ENCODE data around the gene FUT8.
"Not testable (repeated sequence)": the region's sequence is repeated elsewhere in the genome, so short reads cannot be mapped to it uniquely, and the experiment has no call there.

The FUT8 gene

GRCh38 chr14:65623759-65624158 is 211.2 kb downstream of the FUT8 start:
- DNase-seq (ENCODE audit: low spot score) = no peak

DNA sequence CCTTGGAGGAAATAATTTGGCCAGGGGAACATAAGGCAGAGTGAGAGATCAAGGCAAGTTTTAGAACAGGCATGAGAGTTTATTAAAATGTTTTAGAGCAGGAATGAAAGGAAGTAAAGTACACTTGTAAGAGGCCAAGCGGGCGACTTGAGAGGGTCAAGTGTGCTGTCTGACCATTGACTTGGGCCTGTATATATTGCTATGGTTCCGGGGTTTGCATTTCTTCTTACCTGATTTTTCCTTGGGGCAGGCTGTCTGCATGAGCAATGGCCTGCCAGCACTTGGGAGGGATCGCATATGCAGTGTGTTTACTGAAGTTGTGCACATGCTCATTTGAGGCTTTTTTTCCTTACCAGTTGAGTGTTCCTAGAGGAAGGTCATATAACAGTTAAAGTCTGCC is 214.8 kb downstream of the FUT8 start:
- no peak for DNase-seq (ENCODE audit: low spot score)

GRCh38 chr14:65628664-65629063 is 216.1 kb downstream of the FUT8 start:
- no peak for DNase-seq (ENCODE audit: low spot score)

DNA sequence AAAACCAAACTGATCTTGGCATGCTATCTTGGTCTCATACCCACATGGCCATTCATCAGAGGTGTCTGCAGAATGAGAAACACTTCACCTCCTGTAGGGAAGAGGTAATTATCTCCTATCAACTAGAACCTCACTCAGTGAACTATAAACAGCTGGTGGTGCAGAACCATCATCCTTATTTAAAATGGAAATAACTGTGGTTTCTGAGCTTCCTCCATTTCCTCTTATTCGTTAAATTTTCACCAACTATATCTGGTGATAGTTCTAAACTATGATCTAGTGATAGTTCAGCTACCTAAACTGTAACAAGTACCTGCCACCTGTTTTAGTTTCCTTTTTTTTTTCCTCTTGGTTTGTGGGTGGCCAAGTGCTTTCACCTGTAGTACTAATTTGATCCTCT is 218.5 kb downstream of the FUT8 start:
- DNase-seq (ENCODE audit: low spot score) = no peak

GRCh38 chr14:65632487-65632886 is 220.0 kb downstream of the FUT8 start:
- DNase-seq (ENCODE audit: low spot score) = no peak

DNA sequence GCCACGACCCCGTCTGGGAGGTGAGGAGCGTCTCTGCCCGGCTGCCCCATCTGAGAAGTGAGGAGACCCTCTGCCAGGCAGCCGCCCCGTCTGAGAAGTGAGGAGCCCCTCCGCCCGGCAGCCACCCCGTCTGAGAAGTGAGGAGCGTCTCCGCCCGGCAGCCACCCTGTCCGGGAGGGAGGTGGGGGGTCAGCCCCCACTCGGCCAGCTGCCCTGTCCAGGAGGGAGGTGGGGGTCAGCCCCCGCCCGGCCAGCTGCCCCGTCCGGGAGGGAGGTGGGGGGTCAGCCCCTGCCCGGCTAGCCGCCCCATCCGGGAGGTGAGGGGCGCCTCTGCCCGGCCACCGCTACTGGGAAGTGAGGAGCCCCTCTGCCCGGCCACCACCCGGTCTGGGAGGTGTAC is 221.1 kb downstream of the FUT8 start:
- not testable (repeated sequence) for DNase-seq (ENCODE audit: low spot score)

GRCh38 chr14:65637780-65638179 is 225.2 kb downstream of the FUT8 start:
- no peak for DNase-seq (ENCODE audit: low spot score)

DNA sequence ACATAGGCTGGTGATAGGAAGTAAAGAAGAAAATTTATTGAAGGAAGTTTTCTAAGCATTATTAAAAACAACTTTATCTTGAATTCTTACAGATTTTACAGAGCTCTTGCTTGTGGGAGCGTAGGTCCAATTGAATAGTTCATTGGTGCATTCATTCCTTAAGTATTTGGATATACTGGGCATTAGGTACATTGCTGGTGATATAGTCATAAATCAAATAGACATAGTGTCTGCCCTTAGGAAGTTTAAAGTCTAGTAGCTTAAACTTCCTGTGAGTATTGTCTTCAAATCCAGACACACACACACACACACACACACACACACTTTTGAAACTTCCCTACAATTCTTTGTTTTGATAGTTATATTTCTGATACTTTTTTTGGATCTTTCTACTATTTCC is 226.7 kb downstream of the FUT8 start:
- DNase-seq (ENCODE audit: low spot score) = no peak

GRCh38 chr14:65650826-65651225 is 238.3 kb downstream of the FUT8 start:
- no peak for DNase-seq (ENCODE audit: low spot score)

DNA sequence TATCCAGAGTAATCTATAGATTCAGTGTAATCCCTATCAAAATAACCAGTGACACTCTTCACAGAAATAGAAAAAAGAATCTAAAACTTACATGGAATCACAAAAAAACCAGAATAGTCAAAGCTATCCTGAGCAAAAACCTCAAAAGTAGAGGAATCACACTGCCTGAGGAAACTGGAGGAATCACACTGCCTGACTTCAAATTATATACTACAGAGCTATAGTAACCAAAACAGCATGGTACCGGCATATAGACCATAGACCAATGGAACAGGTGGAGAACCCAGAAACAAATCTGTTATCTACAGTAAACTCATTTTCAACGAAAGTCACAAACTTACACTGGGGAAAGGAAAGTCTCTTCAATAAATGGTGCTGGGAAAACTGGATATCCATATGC is 244.0 kb downstream of the FUT8 start:
- no peak for DNase-seq (ENCODE audit: low spot score)

- no peak for DNase-seq (ENCODE audit: low spot score)
Observed at GRCh38 chr14:65658202-65658601, 245.7 kb downstream of the FUT8 start.

GRCh38 chr14:65661865-65662264 is 249.3 kb downstream of the FUT8 start:
- no peak for DNase-seq (ENCODE audit: low spot score)

- DNase-seq (ENCODE audit: low spot score) = no peak
Observed at GRCh38 chr14:65664436-65664835, 251.9 kb downstream of the FUT8 start.

DNA sequence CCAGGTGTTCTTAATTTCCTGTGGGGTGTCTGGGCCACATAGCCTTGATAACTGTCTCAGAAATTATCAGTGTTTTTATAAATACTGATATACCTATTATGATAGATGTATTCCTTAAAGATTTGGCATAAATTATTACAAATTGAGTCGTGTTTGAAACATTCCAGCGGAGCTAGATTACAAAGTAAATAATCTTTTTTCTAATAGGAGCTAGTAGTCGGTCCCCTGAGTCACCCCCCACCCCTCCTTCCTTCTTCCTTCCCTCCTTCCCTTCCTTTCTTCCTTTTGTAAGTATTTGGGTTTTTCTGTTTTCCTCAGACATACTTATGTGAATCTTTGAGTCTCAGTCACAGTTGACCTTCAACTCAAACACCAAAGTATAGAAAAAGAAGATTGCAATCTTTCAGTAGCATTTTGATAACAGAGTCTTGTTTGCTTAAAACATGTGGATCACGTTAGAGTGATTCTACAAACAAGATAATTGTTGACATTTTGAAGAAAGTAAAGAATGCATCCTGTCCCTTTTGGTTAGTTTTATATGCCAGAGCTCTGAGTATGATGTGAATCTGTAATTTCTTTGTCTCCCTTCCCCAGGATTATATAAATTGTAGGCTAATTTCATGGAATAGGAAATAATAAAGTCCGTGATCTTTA is 264.0 kb downstream of the FUT8 start:
- no peak for DNase-seq (ENCODE audit: low spot score)

DNA sequence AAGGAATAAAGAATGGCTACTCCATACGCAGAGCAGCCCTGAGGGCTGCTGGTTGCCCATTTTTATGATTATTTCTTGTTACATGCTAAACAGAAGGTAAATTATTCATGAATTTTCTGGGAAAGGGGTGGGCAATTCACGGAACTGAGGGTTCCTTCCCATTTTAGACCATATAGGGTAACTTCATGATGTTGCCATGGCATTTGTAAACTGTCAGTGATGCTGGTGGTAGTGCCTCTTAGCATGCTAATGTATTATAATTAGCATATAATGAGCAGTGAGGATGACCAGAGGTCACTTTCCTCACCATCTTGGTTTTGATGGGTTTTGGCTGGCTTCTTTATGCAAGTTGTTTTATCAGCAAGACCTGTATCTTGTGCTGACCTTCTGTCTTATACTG is 273.0 kb downstream of the FUT8 start:
- no peak for DNase-seq (ENCODE audit: low spot score)

DNA sequence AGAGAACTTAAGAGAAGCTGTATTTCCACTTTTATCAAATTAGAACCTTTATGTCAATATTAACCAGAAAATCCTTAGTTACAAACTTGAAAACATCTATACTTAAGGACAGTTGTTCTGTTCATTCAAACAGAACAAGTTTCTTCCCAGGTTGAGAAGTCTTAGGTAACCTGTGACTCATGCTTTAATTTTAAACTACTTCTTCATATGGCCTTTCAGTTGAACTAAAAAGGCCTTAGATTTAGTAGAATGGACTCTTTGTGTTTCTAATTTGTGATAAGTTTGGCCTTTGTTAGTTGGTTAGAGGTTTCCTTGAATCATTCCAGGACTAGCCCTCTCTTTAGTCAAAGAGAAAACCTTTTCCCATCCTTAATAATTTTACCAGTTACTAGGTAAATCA is 274.2 kb downstream of the FUT8 start:
- DNase-seq (ENCODE audit: low spot score) = no peak

DNA sequence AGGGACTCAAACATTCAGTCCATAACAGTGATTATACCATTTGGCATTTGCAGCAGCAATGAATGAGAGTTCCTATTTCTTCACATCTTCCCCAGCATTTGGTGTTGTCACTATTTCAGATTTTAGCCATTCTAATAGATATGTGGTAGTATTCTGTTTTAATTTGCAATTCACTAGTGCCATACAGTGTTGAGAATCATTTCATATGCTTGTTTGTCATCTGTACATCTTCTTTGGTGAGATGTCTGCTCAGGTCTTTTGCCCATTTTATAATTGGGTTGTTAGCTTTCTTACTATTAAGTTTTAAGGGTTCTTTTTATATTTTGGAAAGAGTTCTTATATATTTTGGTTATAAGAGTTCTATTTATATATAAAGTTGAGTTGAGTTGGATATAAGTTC is 276.5 kb downstream of the FUT8 start:
- no peak for DNase-seq (ENCODE audit: low spot score)

DNA sequence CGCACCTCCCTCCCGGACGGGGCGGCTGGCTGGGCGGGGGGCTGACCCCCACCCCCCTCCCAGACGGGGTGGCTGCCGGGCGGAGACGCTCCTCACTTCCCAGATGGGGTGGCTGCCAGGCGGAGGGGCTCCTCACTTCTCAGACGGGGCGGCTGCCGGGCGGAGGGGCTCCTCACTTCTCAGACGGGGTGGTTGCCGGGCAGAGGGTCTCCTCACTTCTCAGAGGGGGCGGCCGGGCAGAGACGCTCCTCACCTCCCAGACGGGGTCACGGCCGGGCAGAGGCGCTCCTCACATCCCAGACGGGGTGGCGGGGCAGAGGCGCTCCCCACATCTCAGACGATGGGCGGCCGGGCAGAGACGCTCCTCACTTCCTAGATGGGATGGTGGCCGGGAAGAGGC is 280.0 kb downstream of the FUT8 start:
- not testable (repeated sequence) for DNase-seq (ENCODE audit: low spot score)

DNA sequence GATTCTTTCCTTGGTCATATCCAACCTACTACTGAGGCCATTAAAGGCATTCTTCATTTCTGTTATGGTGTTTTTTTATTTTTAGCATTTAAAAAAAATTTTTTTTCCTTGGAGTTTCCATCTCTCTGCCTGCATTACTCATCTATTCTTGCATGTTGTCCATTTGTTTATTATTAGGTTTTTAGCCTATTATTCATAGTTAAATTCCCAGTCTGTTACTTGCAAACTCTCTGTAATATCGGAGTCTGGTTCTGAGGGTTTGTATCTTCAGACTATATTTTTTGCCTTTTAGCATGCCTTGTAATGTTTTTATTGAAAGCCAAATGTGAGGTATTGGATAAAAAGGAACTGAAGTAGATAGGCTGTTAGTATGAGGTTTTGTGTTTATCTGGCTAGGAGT is 284.3 kb downstream of the FUT8 start:
- no peak for DNase-seq (ENCODE audit: low spot score)

- no peak for DNase-seq (ENCODE audit: low spot score)
Observed at GRCh38 chr14:65703521-65703920, 291.0 kb downstream of the FUT8 start.

GRCh38 chr14:65703996-65704395 is 291.5 kb downstream of the FUT8 start:
- DNase-seq (ENCODE audit: low spot score) = no peak

DNA sequence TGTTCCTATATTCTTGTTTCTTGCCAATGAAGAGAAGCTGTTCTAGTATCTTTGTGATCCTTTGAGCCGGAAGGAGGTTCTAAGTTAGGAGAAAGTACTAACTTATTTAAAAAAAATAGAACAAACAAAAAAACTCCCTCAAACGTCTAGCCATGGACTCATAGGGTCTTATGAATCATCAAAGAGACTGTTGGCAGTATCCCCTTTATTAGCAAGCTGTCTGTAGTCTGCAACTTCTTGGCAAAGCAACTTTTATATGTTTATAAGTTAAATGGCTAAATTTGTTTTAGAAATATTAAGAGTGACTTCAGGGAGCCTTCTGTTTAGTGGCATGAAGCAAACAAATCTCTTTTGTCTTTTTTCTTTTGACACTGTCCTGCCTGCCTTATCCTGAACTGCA is 291.9 kb downstream of the FUT8 start:
- DNase-seq (ENCODE audit: low spot score) = no peak

DNA sequence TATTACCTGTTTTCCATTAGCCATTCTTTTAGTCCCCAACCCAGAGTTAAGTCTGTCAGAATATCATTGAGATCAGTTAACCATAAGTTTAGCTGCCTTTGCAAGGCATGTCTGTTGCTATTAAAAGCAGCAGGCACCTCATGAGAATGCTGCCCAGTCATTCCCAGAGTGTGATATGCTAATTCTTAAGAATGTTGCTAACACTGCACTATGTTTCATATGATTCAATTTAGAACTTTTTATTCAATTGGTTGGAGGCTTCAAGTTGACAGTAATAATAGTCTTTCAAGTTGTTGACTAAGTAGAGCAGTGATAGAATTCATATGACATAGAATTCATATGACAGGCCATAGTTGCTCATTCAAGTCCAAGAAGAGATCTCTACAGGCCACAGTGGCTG is 292.3 kb downstream of the FUT8 start:
- no peak for DNase-seq (ENCODE audit: low spot score)

DNA sequence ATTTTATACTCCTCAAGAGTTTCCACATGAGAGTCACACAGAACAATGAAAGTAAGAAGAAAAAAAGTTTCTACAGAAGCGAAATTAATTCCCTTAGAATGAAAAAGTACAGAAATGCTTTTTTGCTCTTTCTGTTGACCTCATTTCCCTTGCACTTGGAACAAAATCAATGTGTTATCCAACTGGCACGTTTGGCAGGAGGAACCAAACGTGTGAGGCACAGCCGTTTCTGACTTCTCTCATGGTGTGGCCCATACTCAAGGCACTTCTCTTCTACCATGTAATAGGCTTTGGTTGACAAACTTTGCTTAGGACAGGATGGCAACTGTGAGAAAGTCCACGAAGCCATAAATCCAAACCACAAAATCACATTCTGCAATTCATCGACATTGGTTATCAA is 297.0 kb downstream of the FUT8 start:
- DNase-seq (ENCODE audit: low spot score) = no peak

DNA sequence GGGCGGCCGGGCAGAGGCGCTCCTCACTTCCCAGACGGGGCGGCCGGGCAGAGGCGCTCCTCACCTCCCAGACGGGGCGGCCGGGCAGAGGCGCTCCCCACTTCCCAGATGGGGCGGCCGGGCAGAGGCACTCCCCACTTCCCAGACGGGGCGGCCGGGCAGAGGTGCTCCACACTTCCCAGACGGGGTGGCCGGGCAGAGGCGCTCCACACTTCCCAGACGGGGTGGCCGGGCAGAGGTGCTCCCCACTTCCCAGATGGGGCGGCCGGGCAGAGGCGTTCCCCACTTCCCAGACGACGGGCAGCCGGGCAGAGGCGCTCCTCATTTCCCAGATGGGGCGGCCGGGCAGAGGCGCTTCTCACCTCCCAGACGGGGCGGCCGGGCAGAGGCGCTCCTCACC is 304.3 kb downstream of the FUT8 start:
- not testable (repeated sequence) for DNase-seq (ENCODE audit: low spot score)
